ENCODE measurements around the gene ACOX1.

ACOX1 gene

DNA sequence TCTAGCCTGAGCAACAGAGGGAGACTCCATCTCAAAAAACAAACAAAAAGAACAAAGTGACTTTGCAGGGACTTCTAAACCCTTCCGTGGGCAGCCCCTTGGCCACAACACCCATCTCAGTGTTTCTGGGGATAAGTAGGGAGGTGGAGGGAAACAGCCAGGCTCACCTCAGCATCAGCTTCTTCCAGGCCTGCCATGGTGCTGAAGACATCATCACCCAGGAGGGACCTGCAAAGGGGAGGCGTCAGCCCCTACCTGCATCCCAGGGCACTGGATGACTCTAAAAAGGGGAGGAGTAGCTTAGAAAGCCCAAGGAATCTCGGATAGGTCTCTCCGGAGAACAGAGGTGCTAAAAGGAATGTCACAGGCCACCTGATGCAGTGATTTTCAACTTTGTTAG, 47.9 kb downstream of the ACOX1 start:
- DNase-seq: no peak

- DNase-seq: no peak
Measured at GRCh38 chr17:75927286-75927922, 51.6 kb downstream of the ACOX1 start.

- no peak for DNase-seq
Measured at GRCh38 chr17:75926456-75926855, 52.5 kb downstream of the ACOX1 start.

DNA sequence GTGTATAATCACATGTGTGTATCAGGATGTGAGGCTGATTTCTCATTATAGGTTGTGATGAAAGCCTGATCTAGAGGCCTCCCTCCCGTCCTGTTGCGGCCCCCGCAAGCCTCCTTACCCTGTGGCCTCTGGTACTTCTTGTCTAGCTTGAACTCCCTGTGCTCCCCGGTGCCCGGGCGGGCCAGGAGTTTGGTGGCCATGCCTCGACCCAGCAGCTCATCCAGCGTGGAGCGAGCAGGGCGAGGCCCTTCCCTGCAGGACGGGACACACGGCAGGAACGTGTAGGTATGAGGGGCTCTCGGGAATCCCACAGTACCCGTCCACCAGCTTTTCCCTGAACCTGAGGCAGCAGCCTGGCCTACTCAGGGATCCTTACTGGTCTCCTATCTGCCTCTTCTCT, 53.1 kb downstream of the ACOX1 start:
- DNase-seq: no peak

DNA sequence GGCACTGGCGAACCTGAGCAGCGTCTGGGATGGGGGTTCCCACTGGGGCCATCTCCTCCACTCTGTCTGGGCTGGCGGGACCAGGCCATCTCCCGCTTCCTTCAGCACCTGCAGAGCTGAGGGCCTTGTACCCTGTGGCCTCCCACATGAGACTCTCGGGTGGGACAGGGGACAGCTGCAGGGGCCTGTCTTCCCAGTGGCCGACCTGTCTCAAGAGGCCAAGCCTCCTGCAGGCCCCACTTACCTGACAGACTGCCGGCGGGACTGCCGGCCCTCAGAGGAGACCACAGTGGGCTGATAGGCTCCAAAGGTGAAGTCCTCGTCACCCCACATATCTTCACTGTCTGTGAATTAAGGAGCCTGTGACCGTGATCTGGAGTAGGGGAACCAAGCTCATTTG, 53.9 kb downstream of the ACOX1 start:
- DNase-seq: no peak

DNA sequence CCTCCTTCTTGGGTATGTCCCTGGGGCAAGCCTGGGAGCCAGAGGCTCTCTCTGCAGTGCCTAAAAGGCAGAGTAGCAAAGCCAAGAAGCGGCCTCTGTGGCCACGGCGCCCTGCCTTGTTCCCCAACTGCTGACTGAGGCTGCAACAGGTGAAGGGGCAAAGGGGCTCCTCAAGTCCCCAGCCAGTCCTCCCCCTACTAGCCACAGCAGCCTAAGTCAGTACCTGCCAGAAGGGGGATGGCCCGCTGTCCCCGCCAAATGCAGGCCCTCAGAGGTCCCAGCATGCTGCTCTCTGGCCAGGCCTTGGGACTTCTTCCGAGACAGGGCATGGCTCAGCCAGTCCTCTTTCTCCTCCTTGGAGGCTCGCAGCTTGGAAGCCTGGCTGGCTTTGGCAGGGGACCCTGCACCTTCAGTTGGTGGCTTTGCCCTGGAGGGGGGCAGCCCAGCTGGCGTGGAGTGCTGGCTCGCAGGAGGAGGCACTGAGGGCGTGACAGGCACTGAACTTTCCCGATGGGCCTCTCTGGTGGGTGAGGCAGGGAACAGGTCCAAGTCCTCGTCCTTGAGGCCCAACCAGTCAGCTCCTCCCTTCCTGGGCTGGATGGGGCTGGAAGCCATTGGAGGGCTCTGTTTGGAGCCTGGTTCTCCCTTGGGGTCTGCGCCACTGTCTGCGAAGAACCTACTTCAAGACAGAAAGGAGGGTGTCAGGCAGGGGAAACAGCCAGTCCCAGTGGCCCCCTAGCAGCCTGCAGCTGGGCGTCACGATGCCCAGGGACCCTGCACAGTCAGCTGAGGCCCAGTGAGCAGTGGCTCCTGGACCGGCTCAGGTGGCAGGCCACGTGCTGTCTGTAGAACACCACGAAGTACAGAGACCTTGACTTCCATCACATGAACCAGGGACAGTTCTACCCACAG, 55.7 kb downstream of the ACOX1 start:
- DNase-seq: no peak

DNA sequence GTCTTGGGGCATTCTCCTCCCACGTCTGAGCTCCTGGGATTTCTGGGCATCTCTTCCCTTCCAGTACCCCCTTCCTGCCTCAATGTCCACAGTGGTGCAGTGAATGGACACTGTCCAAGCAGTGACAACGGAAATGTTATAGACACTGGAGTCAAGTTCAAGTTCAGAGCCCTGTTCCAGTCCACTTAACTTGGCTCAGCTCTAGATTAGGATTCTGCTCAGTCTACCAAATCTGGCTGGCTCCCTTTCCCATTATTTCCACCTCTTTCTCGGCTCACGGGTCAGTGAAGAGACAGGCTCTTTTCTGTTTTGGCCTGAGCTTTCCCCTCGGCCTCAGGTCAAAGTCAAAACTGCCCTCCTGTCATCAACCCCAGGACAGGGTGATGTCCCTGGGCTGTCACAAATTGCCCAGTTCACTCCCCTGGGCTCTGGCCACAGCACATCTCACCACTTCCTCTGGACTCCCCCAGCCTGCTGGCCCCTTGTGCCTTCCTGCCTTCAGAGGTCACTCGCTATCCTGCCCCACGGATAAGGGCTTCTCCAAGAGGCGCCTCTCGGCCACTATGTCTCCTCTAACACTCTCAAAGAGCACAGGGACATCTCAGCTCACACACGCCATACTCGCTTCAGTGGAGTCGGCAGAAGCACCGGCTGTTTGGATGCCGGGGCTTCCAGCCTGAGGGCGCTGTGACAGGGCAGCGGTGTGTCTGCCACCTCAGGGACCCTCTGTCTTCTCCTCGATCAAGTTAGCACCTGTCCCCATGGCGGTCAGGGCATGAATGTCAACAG, 56.6 kb downstream of the ACOX1 start:
- DNase-seq: no peak

DNA sequence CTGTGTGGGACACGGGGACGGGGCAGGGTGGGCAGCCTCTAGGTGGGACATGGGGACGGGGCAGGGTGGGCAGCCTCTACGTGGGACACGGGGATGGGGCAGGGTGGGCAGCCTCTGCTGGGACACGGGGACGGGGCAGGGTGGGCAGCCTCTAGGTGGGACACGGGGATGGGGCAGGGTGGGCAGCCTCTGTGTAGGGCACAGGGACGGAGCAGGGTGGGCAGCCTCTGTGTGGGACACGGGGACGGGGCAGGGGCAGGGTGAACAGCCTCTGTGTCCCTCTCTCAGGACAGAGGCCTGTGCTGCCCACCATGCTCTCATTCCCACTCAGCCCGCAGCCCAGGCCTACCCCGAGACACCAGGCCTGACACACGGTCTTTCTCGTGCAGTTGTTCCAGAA, 57.4 kb downstream of the ACOX1 start:
- DNase-seq: no peak

DNA sequence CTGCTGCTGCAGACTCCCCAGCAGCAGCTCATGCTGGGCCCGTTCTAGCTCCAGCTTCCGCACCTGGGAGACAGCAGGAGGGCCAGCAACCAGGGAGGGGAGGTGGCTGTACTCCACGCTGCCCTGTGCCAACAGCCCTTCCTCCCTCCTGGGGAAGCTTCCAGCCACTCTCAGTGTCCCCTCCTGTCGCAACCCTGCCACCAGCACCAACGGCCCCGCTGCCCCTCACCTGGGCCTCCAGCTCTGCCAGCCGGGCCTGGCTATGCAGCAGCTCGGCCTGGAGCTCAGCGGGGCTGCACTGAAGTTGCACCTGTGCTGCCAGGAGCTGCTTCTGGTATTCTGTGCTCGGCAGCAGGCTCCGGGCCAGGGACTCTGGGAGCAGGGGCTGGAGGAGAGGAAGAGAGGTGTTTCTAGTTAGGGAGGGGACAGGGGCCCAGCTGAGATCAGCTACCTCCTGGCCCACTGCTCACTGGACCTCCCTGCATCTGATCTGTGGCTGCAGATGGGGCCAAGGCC, 58.9 kb downstream of the ACOX1 start:
- no peak for DNase-seq

- DNase-seq: no peak
Measured at GRCh38 chr17:75919611-75920010, 59.4 kb downstream of the ACOX1 start.

DNA sequence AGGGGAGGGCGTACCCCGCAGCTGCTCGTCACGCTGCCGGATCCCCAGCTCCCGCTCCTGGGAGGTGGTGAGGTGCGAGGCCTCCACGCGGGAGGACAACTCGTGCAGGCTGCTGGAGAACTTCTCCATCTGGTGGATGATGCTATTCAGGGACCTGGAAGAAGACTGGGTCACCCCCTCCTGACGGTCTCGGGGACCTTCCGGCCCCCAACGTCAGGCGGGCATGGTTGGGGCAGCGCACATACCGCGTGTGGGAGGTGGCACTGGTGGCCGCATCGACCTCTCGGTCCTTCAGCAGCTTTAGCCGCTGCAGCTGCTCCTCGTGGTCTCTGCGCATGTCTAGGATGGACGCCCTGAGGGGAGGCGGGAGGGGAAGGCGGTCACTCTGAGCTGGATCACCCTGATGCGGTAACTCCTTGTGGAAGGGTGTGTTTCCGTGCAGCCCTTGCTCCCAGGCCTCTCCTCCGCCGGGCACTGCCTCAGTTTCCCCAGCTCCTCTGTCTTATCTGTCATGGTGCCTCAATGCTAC, 61.0 kb downstream of the ACOX1 start:
- DNase-seq: no peak

GRCh38 chr17:75917141-75917916, 61.6 kb downstream of the ACOX1 start:
- DNase-seq: no peak

DNA sequence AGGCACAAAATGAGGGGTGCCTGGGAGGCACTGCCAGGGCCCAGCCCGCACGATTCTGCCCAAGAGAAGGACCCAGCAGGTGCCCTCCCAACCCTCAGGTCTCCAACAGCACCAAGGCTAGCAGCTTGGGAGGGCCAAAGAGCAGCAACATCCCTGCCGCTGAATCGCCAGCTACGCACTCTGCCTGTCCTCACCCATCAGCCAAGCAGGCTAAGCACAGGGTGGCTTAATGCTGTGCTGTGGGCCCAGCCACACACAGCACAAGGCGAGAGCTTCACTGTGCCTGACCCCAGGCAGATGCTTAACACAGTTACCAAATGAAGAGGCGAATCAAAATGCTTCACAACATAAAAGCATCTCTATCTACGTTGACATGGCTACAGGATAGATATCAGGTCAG, 63.7 kb downstream of the ACOX1 start:
- no peak for DNase-seq

GRCh38 chr17:75914643-75915267, 64.2 kb downstream of the ACOX1 start:
- no peak for DNase-seq

DNA sequence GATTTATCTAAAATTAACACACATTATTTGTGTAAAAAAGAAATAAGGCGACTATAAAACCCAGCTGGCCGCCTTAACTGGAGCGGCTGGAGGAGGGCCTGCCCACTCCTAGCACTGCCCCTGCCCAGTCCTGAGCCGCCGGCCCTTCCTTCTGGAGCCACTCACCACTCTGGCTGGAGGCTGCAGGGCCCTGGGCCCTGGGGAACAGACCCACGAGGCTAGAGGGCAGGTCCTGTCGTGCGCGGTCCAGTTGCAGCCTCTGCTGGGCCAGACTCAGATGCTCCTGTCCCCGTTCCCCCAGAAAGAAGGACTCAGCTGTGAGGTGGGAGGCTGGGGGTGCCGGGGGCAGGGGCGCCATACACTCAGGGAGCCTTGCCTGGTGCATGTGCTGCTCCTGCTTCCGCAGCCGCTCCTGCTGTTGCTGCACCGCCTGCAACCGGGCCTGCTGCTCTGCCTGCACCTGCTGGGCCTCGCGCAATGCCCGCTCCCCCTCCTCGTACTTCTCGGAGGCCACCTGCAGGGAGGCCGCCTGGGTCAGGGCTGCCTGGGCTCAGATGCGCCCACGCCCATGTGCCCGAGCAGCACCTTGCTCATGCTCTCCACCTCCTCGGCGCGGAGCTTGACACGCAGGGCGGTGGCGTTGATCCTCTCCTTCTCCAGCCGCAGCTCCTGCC, 65.3 kb downstream of the ACOX1 start:
- DNase-seq: no peak

- no peak for DNase-seq
Measured at GRCh38 chr17:75910699-75911098, 68.3 kb downstream of the ACOX1 start.

- DNase-seq: no peak
Measured at GRCh38 chr17:75909812-75910274, 69.1 kb downstream of the ACOX1 start.

- no peak for DNase-seq
Measured at GRCh38 chr17:75909051-75909811, 69.7 kb downstream of the ACOX1 start.

GRCh38 chr17:75908201-75908600, 70.8 kb downstream of the ACOX1 start:
- no peak for DNase-seq

- DNase-seq: no peak
Measured at GRCh38 chr17:75906143-75906884, 72.7 kb downstream of the ACOX1 start.
